Stomach (tissue), 9 donors: ENCODE measurements around the gene EHBP1L1. TPM values are rescaled to one million over a fixed set of nuclear protein-coding genes. Genes with fewer than 3 reads are reported as not detected.

ENCODE experiments used
- DNase-seq, 2 donors: peaks; one replicate each; pipeline versions ENCODE4 v3.0.0 to v3.0.0-alpha.2; 2013 to 2019
- H3K27ac ChIP-seq, 5 donors: fragments of 200-600 bp in 4 of 5; sonication (generic) in 4 of 5; one replicate each; pipeline ENCODE4 v1.5.1; 2013 to 2019; ENCODE audit warnings: mild to moderate bottlenecking in 1 of 5, moderate library complexity in 1 of 5
- H3K27me3 ChIP-seq, 3 donors: fragments of 200-600 bp; sonication (generic); one replicate each; pipeline ENCODE4 v1.5.1; 2017 to 2019; ENCODE audit warnings: mixed run types in 1 of 3
- H3K36me3 ChIP-seq, 4 donors: fragments of 200-600 bp; sonication (generic); 1 replicate in 3 of 4; 2 replicates in 1 of 4; pipeline ENCODE4 v1.5.1; 2016 to 2019
- H3K4me1 ChIP-seq, 4 donors: fragments of 200-600 bp; sonication (generic); one replicate each; pipeline ENCODE4 v1.5.1; 2016 to 2019
- H3K4me3 ChIP-seq, 4 donors: fragments of 200-600 bp; sonication (generic) in 3 of 4; one replicate each; pipeline ENCODE4 v1.5.1; 2016 to 2019; ENCODE audit warnings: mild to moderate bottlenecking in 1 of 4
- H3K9me3 ChIP-seq, 4 donors: fragments of 200-600 bp; sonication (generic); one replicate each; pipeline ENCODE4 v1.5.1; 2016 to 2019
- CTCF ChIP-seq, 7 experiments: fragments of 450-650 bp in 4 of 7; fragments of 200-600 bp in 3 of 7; sonication (generic) in 3 of 7; IDR thresholded peaks; one replicate each; pipeline ENCODE4 v1.5.1; 2016 to 2019; ENCODE audit warnings: antibody characterized with exemption in 7 of 7, control low read depth in 2 of 7, mild to moderate bottlenecking in 1 of 7
- EP300 ChIP-seq: sonication (generic); formaldehyde crosslinking; IDR thresholded peaks from one replicate; pipeline ENCODE4 v1.6.1; 2017; ENCODE audit warnings: antibody characterized with exemption
- POLR2A ChIP-seq, 4 donors: fragments of 450-650 bp; IDR thresholded peaks; one replicate each; pipeline ENCODE4 v1.6.1; 2016; ENCODE audit warnings: antibody characterized with exemption in 4 of 4, control low read depth in 2 of 4, mild to moderate bottlenecking in 1 of 4, moderate library complexity in 1 of 4
- POLR2AphosphoS5 ChIP-seq, 3 donors: sonication (generic); formaldehyde crosslinking; IDR thresholded peaks; one replicate each; pipeline ENCODE4 v1.6.1; 2016; ENCODE audit warnings: antibody characterized with exemption in 3 of 3
- WGBS, 5 donors: extraction: QIAGEN DNeasy Blood & Tissue Kit in 3 of 5; methylation state at CpG; one replicate each; pipeline versions ENCODE4 v1.1.5 to v1.1.7; 2013 to 2018; 5-methylcytosine and 5-hydroxymethylcytosine counted together
- intact Hi-C: fragments of 100-400 bp; cut with DNase I; formaldehyde crosslinking; loops from one replicate; pipeline ENCODE4 v1.15.1; 2023; ENCODE audit warnings: low total_unique reads
- polyA plus RNA-seq, 3 donors: library from polyadenylated mRNA; stranded (reverse); fragments of 200-250 nt; gene quantifications; one replicate each; pipeline ENCODE4 v1.2.3, GENCODE V29; 2013
- total RNA-seq, 5 donors: library from RNA; depleted of rRNA; stranded (reverse); fragments of >200 nt; gene quantifications; one replicate each; pipeline versions ENCODE4 v1.1.0 to v1.2.3, GENCODE V29; 2014 to 2016
- donor health status: healthy with polysubstance abuse.
- donor health status: Bipolar disorder and iron deficiency.
- donor health status: healthy.

Gene EHBP1L1
- total and polyA plus RNA-seq, 8 donors, result 28.0 to 200 (median 89.4) TPM

- no peak for DNase-seq
- WGBS, 5 donors, result 80 to 100% (median 93%) methylated on average over 3 to 10 of the region's 10 CpGs
- Histone ChIP-seq H3K27ac (peak overlapping the region in 2 of 5 donors; percentile 7 to 78), H3K4me1 (peaks cover 29 to 80% (median 48%) of the 10 kb centered on the region in 4 donors), H3K27me3 (no peaks in the 10 kb centered on the region), H3K36me3 (peaks cover 48 to 89% (median 77%) of the 10 kb centered on the region in 4 donors), H3K9me3 (no peaks in the 10 kb centered on the region), H3K4me3 (no peak overlapping the region)
- intact Hi-C loops, result no loop called here
- TF ChIP-seq CTCF (IDR thresholded peaks at IDR 0.05) (no peak), POLR2A (IDR thresholded peaks at IDR 0.05) (no peak), POLR2AphosphoS5 (IDR thresholded peaks at IDR 0.05) (no peak), EP300 (no peak)
These were observed 7.7 kb downstream of the EHBP1L1 start for GRCh38 chr11:65583589-65583988.

GRCh38 chr11:65584106-65584505, 8.3 kb downstream of the EHBP1L1 start:
- TF ChIP-seq CTCF (IDR thresholded peaks at IDR 0.05), result no peak
- TF ChIP-seq EP300, result no peak
- no peak for TF ChIP-seq POLR2AphosphoS5 (IDR thresholded peaks at IDR 0.05)
- no peak for TF ChIP-seq POLR2A (IDR thresholded peaks at IDR 0.05)
- WGBS, 5 donors, result 62 to 77% (median 68%) methylated on average over 8 of the region's 8 CpGs
- Histone ChIP-seq H3K36me3 (peaks cover 45 to 84% (median 72%) of the 10 kb centered on the region in 4 donors), H3K4me3 (no peak overlapping the region), H3K27ac (peak overlapping the region in 4 of 5 donors; percentile 18 to 78 (median 47)), H3K27me3 (no peaks in the 10 kb centered on the region), H3K9me3 (no peaks in the 10 kb centered on the region), H3K4me1 (peaks cover 28 to 80% (median 48%) of the 10 kb centered on the region in 4 donors)
- DNase-seq, result no peak
- intact Hi-C loops, result no loop called here

GRCh38 chr11:65584723-65585171, 8.9 kb downstream of the EHBP1L1 start:
- Histone ChIP-seq H3K4me1 (peaks cover 28 to 80% (median 50%) of the 10 kb centered on the region in 4 donors), H3K27ac (peak overlapping the region in 3 of 5 donors; percentile 23 to 78 (median 71)), H3K9me3 (no peaks in the 10 kb centered on the region), H3K27me3 (no peaks in the 10 kb centered on the region), H3K4me3 (peak overlapping the region in 2 of 4 donors; percentile 1 to 9), H3K36me3 (peaks cover 38 to 83% (median 71%) of the 10 kb centered on the region in 4 donors)
- WGBS, 5 donors, result 31 to 57% (median 48%) methylated on average over 22 to 46 of the region's 46 CpGs
- TF ChIP-seq POLR2A (IDR thresholded peaks at IDR 0.05), result no peak
- TF ChIP-seq CTCF (IDR thresholded peaks at IDR 0.05), result no peak
- TF ChIP-seq POLR2AphosphoS5 (IDR thresholded peaks at IDR 0.05), result no peak
- TF ChIP-seq EP300, result no peak
- intact Hi-C loops, result no loop called here
- peak in 1 of 2 donors; percentile 74 for DNase-seq

- intact Hi-C loops, result no loop called here
- peak overlapping the region in 3 of 5 donors; percentile 71 to 81 (median 78) for H3K27ac ChIP-seq
- WGBS, 5 donors, result 71 to 83% (median 73%) methylated on average over 26 to 51 of the region's 51 CpGs
These were observed 9.8 kb downstream of the EHBP1L1 start for GRCh38 chr11:65585396-65586246.

More at GRCh38 chr11:65585396-65586246, 9.8 kb downstream of the EHBP1L1 start:
- Histone ChIP-seq H3K4me1 (peaks cover 28 to 80% (median 56%) of the 10 kb centered on the region in 4 donors), H3K36me3 (peaks cover 33 to 83% (median 71%) of the 10 kb centered on the region in 4 donors), H3K4me3 (no peak overlapping the region), H3K27me3 (no peaks in the 10 kb centered on the region), H3K9me3 (no peaks in the 10 kb centered on the region)
- TF ChIP-seq EP300, result no peak
- no peak for TF ChIP-seq POLR2AphosphoS5 (IDR thresholded peaks at IDR 0.05)
- TF ChIP-seq CTCF (IDR thresholded peaks at IDR 0.05), result no peak
- TF ChIP-seq POLR2A (IDR thresholded peaks at IDR 0.05), result no peak
- peak in 1 of 2 donors; percentile 42 for DNase-seq
